Transverse colon (tissue), 4 donors: ENCODE results near the gene RORC. TPM values are rescaled to one million over a fixed set of nuclear protein-coding genes. Genes with fewer than 3 reads are reported as not detected.

Experiments
- DNase-seq: peaks from one replicate; pipeline ENCODE4 v3.0.0-alpha.2; 2019
- H3K27ac ChIP-seq, 4 donors: fragments of 200-600 bp; sonication (generic); 2 replicates each; pipeline ENCODE4 v1.5.1; 2016 to 2018; ENCODE audit warnings: inconsistent platforms in 4 of 4
- H3K27me3 ChIP-seq: fragments of 200-600 bp; sonication (generic); 2 replicates; pipeline ENCODE4 v1.5.1; 2017; ENCODE audit warnings: inconsistent platforms
- H3K36me3 ChIP-seq, 4 donors: fragments of 200-600 bp; sonication (generic); 2 replicates each; pipeline ENCODE4 v1.5.1; 2017 to 2019; ENCODE audit warnings: inconsistent platforms in 4 of 4
- H3K4me1 ChIP-seq, 4 donors: fragments of 200-600 bp; sonication (generic); 2 replicates each; pipeline ENCODE4 v1.5.1; 2017 to 2020; ENCODE audit warnings: inconsistent platforms in 4 of 4
- H3K4me3 ChIP-seq, 4 donors: fragments of 200-600 bp; sonication (generic); 1 replicate in 1 of 4; 2 replicates in 3 of 4; pipeline versions ENCODE4 v1.5.1 to v1.6.1; 2017 to 2019; ENCODE audit warnings: inconsistent platforms in 4 of 4
- H3K9me3 ChIP-seq, 2 donors: fragments of 200-600 bp; sonication (generic); 2 replicates each; pipeline ENCODE4 v1.5.1; 2017 to 2019; ENCODE audit warnings: inconsistent platforms in 2 of 2
- EP300 ChIP-seq: sonication (generic); formaldehyde crosslinking; IDR thresholded peaks from one replicate; pipeline ENCODE4 v1.6.1; 2017; ENCODE audit warnings: antibody characterized with exemption, low read depth
- POLR2A ChIP-seq: fragments of 450-650 bp; IDR thresholded peaks from one replicate; pipeline ENCODE4 v1.6.1; 2016; ENCODE audit warnings: antibody characterized with exemption, mild to moderate bottlenecking, moderate library complexity
- POLR2AphosphoS5 ChIP-seq, 3 donors: sonication (generic); formaldehyde crosslinking; IDR thresholded peaks; one replicate each; pipeline ENCODE4 v1.6.1; 2016; ENCODE audit warnings: antibody characterized with exemption in 3 of 3
- WGBS, 2 donors: methylation state at CpG; one replicate each; pipeline ENCODE4 v1.1.5; 2018; ENCODE audit warnings: low coverage in 1 of 2; 5-methylcytosine and 5-hydroxymethylcytosine counted together
- in situ Hi-C, 4 donors: fragments of 200-750 bp; cut with MboI; loops; one replicate each; pipeline versions ENCODE4 v1.15.0 to v1.15.1; 2017; ENCODE audit warnings: low sequenced_read_pairs in 3 of 4, low pct_ligation_motif_present in 1 of 4, low pct_unique_long_range_greater_than_20kb in 1 of 4
- intact Hi-C: fragments of 100-400 bp; cut with DNase I; formaldehyde crosslinking; loops from one replicate; pipeline ENCODE4 v1.15.1; 2023; ENCODE audit warnings: low total_unique reads
- total RNA-seq, 4 donors: library from RNA; depleted of rRNA; stranded (reverse); fragments of >200 nt; gene quantifications; one replicate each; pipeline ENCODE4 v1.1.0, GENCODE V29; 2016
- TF ChIP-seq, protein P1 (sequence below), 5 experiments: fragments of 200-600 bp in 3 of 5; fragments of 450-650 bp in 2 of 5; sonication (generic) in 3 of 5; IDR thresholded peaks; 1 replicate in 2 of 5; 2 replicates in 3 of 5; pipeline ENCODE4 v1.5.1; 2016 to 2017; ENCODE audit warnings: antibody characterized with exemption in 5 of 5, inconsistent platforms in 3 of 5, mild to moderate bottlenecking in 2 of 5, moderate library complexity in 1 of 5

RORC gene
- total RNA-seq, 4 donors from 2014 or later = 3.4 to 34.3 (median 32.0) TPM

DNA sequence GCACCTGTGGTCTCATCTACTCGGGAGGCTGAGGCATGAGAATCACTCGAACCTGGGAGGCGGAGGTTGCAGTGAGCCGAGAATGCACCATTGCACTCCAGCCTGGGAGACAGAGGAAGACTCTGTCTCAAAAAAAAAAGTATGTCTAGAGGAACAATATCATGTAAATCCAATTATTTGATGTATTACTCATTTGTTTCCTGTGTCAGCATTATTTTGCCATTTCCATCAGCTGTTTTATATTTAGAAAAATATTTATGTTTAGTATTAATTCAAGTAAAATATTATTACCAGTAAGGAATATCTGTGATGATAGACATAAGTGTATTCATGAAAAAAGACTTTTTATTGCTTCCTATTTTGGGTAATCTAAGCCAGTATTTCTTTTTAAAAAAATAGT is 54.3 kb downstream of the RORC start:
- H3K27ac ChIP-seq = no peak overlapping the region
- H3K4me3 ChIP-seq = no peak overlapping the region
- DNase-seq = no peak
- H3K9me3 ChIP-seq = no peaks in the 10 kb centered on the region
- no peaks in the 10 kb centered on the region for H3K4me1 ChIP-seq
- intact Hi-C loops = no loop called here
- no peak for TF ChIP-seq POLR2A
- TF ChIP-seq EP300 = no peak
- TF ChIP-seq POLR2AphosphoS5 (IDR thresholded peaks at IDR 0.05) = no peak
- TF ChIP-seq, protein P1, sequence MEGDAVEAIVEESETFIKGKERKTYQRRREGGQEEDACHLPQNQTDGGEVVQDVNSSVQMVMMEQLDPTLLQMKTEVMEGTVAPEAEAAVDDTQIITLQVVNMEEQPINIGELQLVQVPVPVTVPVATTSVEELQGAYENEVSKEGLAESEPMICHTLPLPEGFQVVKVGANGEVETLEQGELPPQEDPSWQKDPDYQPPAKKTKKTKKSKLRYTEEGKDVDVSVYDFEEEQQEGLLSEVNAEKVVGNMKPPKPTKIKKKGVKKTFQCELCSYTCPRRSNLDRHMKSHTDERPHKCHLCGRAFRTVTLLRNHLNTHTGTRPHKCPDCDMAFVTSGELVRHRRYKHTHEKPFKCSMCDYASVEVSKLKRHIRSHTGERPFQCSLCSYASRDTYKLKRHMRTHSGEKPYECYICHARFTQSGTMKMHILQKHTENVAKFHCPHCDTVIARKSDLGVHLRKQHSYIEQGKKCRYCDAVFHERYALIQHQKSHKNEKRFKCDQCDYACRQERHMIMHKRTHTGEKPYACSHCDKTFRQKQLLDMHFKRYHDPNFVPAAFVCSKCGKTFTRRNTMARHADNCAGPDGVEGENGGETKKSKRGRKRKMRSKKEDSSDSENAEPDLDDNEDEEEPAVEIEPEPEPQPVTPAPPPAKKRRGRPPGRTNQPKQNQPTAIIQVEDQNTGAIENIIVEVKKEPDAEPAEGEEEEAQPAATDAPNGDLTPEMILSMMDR (IDR thresholded peaks at IDR 0.05) = no peak
- in situ Hi-C loops = no loop called here
- peaks cover 0 to 20% (median 1%) of the 10 kb centered on the region in 4 donors for H3K36me3 ChIP-seq
- 97 to 100% methylated on average over 4 of the region's 4 CpGs for WGBS, 2 donors
- H3K27me3 ChIP-seq = no peaks in the 10 kb centered on the region

GRCh38 chr1:151776665-151777062 is 54.9 kb downstream of the RORC start:
- Histone ChIP-seq H3K9me3 (no peaks in the 10 kb centered on the region), H3K4me1 (no peaks in the 10 kb centered on the region), H3K4me3 (no peak overlapping the region), H3K36me3 (peaks cover 0 to 20% (median 1%) of the 10 kb centered on the region in 4 donors), H3K27me3 (no peaks in the 10 kb centered on the region), H3K27ac (no peak overlapping the region)
- TF ChIP-seq, protein P1 (IDR thresholded peaks at IDR 0.05) = no peak
- TF ChIP-seq POLR2A = no peak
- no peak for TF ChIP-seq POLR2AphosphoS5 (IDR thresholded peaks at IDR 0.05)
- TF ChIP-seq EP300 = no peak
- DNase-seq = no peak
- intact Hi-C loops = no loop called here
- in situ Hi-C loops = no loop called here
- 64 to 94% methylated on average over 2 to 3 of the region's 3 CpGs for WGBS, 2 donors

GRCh38 chr1:151775894-151776664 is 55.5 kb downstream of the RORC start:
- H3K9me3 ChIP-seq = no peaks in the 10 kb centered on the region
- intact Hi-C loops (no loop called here), in situ Hi-C loops (no loop called here)
- peaks cover 0 to 20% (median 1%) of the 10 kb centered on the region in 4 donors for H3K36me3 ChIP-seq
- TF ChIP-seq POLR2A = no peak
- TF ChIP-seq, protein P1 (IDR thresholded peaks at IDR 0.05) = no peak
- no peak for TF ChIP-seq EP300
- no peak for TF ChIP-seq POLR2AphosphoS5 (IDR thresholded peaks at IDR 0.05)
- no peak for DNase-seq
- H3K4me1 ChIP-seq = no peaks in the 10 kb centered on the region
- no peaks in the 10 kb centered on the region for H3K27me3 ChIP-seq
- WGBS, 2 donors = 95 to 96% methylated on average over 3 to 7 of the region's 7 CpGs
- no peak overlapping the region for H3K27ac ChIP-seq
- no peak overlapping the region for H3K4me3 ChIP-seq

GRCh38 chr1:151774256-151774922 is 57.2 kb downstream of the RORC start:
- intact Hi-C loops (no loop called here), in situ Hi-C loops (no loop called here)
- DNase-seq = no peak
- no peak overlapping the region for H3K27ac ChIP-seq
- peaks cover 0 to 20% (median 1%) of the 10 kb centered on the region in 4 donors for H3K36me3 ChIP-seq
- TF ChIP-seq POLR2A (no peak), EP300 (no peak), POLR2AphosphoS5 (IDR thresholded peaks at IDR 0.05) (no peak)
- TF ChIP-seq, protein P1 (IDR thresholded peaks at IDR 0.05) = no peak
- no peaks in the 10 kb centered on the region for H3K4me1 ChIP-seq
- no peaks in the 10 kb centered on the region for H3K9me3 ChIP-seq
- H3K4me3 ChIP-seq = no peak overlapping the region
- WGBS, 2 donors = 68 to 83% methylated on average over 2 to 3 of the region's 3 CpGs
- no peaks in the 10 kb centered on the region for H3K27me3 ChIP-seq
